GM18502 (cell line): ENCODE data around the gene TDRD12.
"Not testable (repeated sequence)": the region's sequence is repeated elsewhere in the genome, so short reads cannot be mapped to it uniquely, and the experiment has no call there.

ENCODE experiments used
- ATAC-seq: cut with Tn5 transposase; IDR thresholded peaks from one replicate; pipeline ENCODE4 v1.9.1; 2021; ENCODE audit warnings: mild to moderate bottlenecking; ENCODE audit not compliant: unreplicated experiment, poor library complexity

Gene TDRD12

GRCh38 chr19:32863841-32864240 is 144.3 kb downstream of the TDRD12 start:
- no peak for ATAC-seq

GRCh38 chr19:32864318-32865007 is 144.9 kb downstream of the TDRD12 start:
- no peak for ATAC-seq

GRCh38 chr19:32865326-32865725 is 145.8 kb downstream of the TDRD12 start:
- no peak for ATAC-seq

- no peak for ATAC-seq
Measured at GRCh38 chr19:32866061-32866460, 146.5 kb downstream of the TDRD12 start.

- ATAC-seq = no peak
Measured at GRCh38 chr19:32866564-32867265, 147.1 kb downstream of the TDRD12 start.

GRCh38 chr19:32867436-32867835 is 147.9 kb downstream of the TDRD12 start:
- not testable (repeated sequence) for ATAC-seq

GRCh38 chr19:32868206-32868950 is 148.8 kb downstream of the TDRD12 start:
- ATAC-seq = no peak

- ATAC-seq = no peak
Measured at GRCh38 chr19:32869369-32869965, 149.9 kb downstream of the TDRD12 start, which contains the start of gene SLC7A9. Gene SLC7A9 (minus strand): TSS chr19:32869767. CDS start chr19:32868534, 1,233 bp downstream.

GRCh38 chr19:32869966-32870573 is 150.5 kb downstream of the TDRD12 start:
- no peak for ATAC-seq

GRCh38 chr19:32870981-32871451 is 151.4 kb downstream of the TDRD12 start:
- no peak for ATAC-seq

- ATAC-seq = no peak
Measured at GRCh38 chr19:32872391-32872790, 152.8 kb downstream of the TDRD12 start.

- no peak for ATAC-seq
Measured at GRCh38 chr19:32873247-32873959, 153.8 kb downstream of the TDRD12 start.

- ATAC-seq = no peak
Measured at GRCh38 chr19:32874605-32875004, 155.0 kb downstream of the TDRD12 start.

- ATAC-seq = no peak
Measured at GRCh38 chr19:32875428-32875827, 155.9 kb downstream of the TDRD12 start.

- no peak for ATAC-seq
Measured at GRCh38 chr19:32876236-32876918, 156.8 kb downstream of the TDRD12 start.

- ATAC-seq = no peak
Measured at GRCh38 chr19:32876919-32877285, 157.3 kb downstream of the TDRD12 start.
